ENCODE measurements around the gene ALDH3B1. TPM values are rescaled to one million over a fixed set of nuclear protein-coding genes. Genes with fewer than 3 reads are reported as not detected.

ALDH3B1 gene
- total and polyA plus RNA-seq, 5 donors from 2014 or later, result not detected

- Mint-ChIP-seq H3K27me3 (no peaks in the 10 kb centered on the region), H3K4me1 (no peaks in the 10 kb centered on the region), H3K27ac (peak overlapping the region in 1 of 3 donors; percentile 9), H3K36me3 (peaks cover 14% of the 10 kb centered on the region), H3K9me3 (no peaks in the 10 kb centered on the region), H3K4me3 (no peak overlapping the region)
- H3K4me3 ChIP-seq (ENCODE audit: low read depth, low read length), result no peak overlapping the region
- H3K27ac ChIP-seq (ENCODE audit: insufficient read depth, low read length, poor library complexity, severe bottlenecking), result no peak overlapping the region
- no peaks in the 10 kb centered on the region for H3K4me1 ChIP-seq (ENCODE audit: control insufficient read depth, insufficient read depth, low read length, poor library complexity, severe bottlenecking)
- H3K9me3 ChIP-seq (ENCODE audit: control insufficient read depth in 2 of 2, low read length in 2 of 2), result no peaks in the 10 kb centered on the region
- DNase-seq (no peak), ATAC-seq (ENCODE audit: low read depth in 2 of 2) (no peak)
- H3K36me3 ChIP-seq (ENCODE audit: control insufficient read depth, insufficient read depth, low read length), result no peaks in the 10 kb centered on the region
- no peaks in the 10 kb centered on the region for H3K27me3 ChIP-seq (ENCODE audit: control insufficient read depth, insufficient read depth, low read length)
Observed at GRCh38 chr11:68071281-68072048, 61.3 kb downstream of the ALDH3B1 start.

- Histone ChIP-seq H3K36me3 (ENCODE audit: control insufficient read depth, insufficient read depth, low read length) (no peaks in the 10 kb centered on the region), H3K27me3 (ENCODE audit: control insufficient read depth, insufficient read depth, low read length) (no peaks in the 10 kb centered on the region), H3K4me1 (ENCODE audit: control insufficient read depth, insufficient read depth, low read length, poor library complexity, severe bottlenecking) (no peaks in the 10 kb centered on the region), H3K4me3 (ENCODE audit: low read depth, low read length) (no peak overlapping the region), H3K9me3 (ENCODE audit: control insufficient read depth in 2 of 2, low read length in 2 of 2) (no peaks in the 10 kb centered on the region), H3K27ac (ENCODE audit: insufficient read depth, low read length, poor library complexity, severe bottlenecking) (no peak overlapping the region)
- DNase-seq (no peak), ATAC-seq (ENCODE audit: low read depth in 2 of 2) (no peak)
- H3K9me3 Mint-ChIP-seq, result no peaks in the 10 kb centered on the region
- H3K4me3 Mint-ChIP-seq, result no peak overlapping the region
- H3K36me3 Mint-ChIP-seq, result peaks cover 2% of the 10 kb centered on the region
- H3K27ac Mint-ChIP-seq, result no peak overlapping the region
- H3K27me3 Mint-ChIP-seq, result no peaks in the 10 kb centered on the region
- H3K4me1 Mint-ChIP-seq, result no peaks in the 10 kb centered on the region
Observed at GRCh38 chr11:68074584-68075352, 64.6 kb downstream of the ALDH3B1 start.

- no peak for DNase-seq
- Histone ChIP-seq H3K27ac (ENCODE audit: insufficient read depth, low read length, poor library complexity, severe bottlenecking) (no peak overlapping the region), H3K9me3 (ENCODE audit: control insufficient read depth in 2 of 2, low read length in 2 of 2) (no peaks in the 10 kb centered on the region), H3K27me3 (ENCODE audit: control insufficient read depth, insufficient read depth, low read length) (no peaks in the 10 kb centered on the region), H3K4me1 (ENCODE audit: control insufficient read depth, insufficient read depth, low read length, poor library complexity, severe bottlenecking) (no peaks in the 10 kb centered on the region), H3K4me3 (ENCODE audit: low read depth, low read length) (no peak overlapping the region), H3K36me3 (ENCODE audit: control insufficient read depth, insufficient read depth, low read length) (no peaks in the 10 kb centered on the region)
- Mint-ChIP-seq H3K4me3 (no peak overlapping the region), H3K9me3 (no peaks in the 10 kb centered on the region), H3K27me3 (no peaks in the 10 kb centered on the region), H3K36me3 (no peaks in the 10 kb centered on the region), H3K27ac (no peak overlapping the region), H3K4me1 (no peaks in the 10 kb centered on the region)
- no peak for ATAC-seq (ENCODE audit: low read depth in 2 of 2)
Observed at GRCh38 chr11:68076371-68077042, 66.4 kb downstream of the ALDH3B1 start.

- Mint-ChIP-seq H3K27ac (peak overlapping the region; percentile 21 to 47 (median 43)), H3K4me3 (no peak overlapping the region), H3K9me3 (no peaks in the 10 kb centered on the region), H3K4me1 (no peaks in the 10 kb centered on the region), H3K36me3 (no peaks in the 10 kb centered on the region), H3K27me3 (no peaks in the 10 kb centered on the region)
- Histone ChIP-seq H3K9me3 (ENCODE audit: control insufficient read depth in 2 of 2, low read length in 2 of 2) (no peaks in the 10 kb centered on the region), H3K36me3 (ENCODE audit: control insufficient read depth, insufficient read depth, low read length) (no peaks in the 10 kb centered on the region), H3K27me3 (ENCODE audit: control insufficient read depth, insufficient read depth, low read length) (no peaks in the 10 kb centered on the region), H3K4me1 (ENCODE audit: control insufficient read depth, insufficient read depth, low read length, poor library complexity, severe bottlenecking) (no peaks in the 10 kb centered on the region), H3K4me3 (ENCODE audit: low read depth, low read length) (no peak overlapping the region), H3K27ac (ENCODE audit: insufficient read depth, low read length, poor library complexity, severe bottlenecking) (no peak overlapping the region)
- DNase-seq (no peak), ATAC-seq (ENCODE audit: low read depth in 2 of 2) (no peak)
Observed at GRCh38 chr11:68077617-68078582, 67.8 kb downstream of the ALDH3B1 start.

Other genes starting within 250 kb of the ALDH3B1 start
- 19.0 TPM for gene UNC93B1, start 6.2 kb upstream of the ALDH3B1 start, total RNA-seq
- 10 to 100 TPM; 12.8 to 16.0 (median 13.9) TPM for gene UNC93B1, start 6.2 kb upstream of the ALDH3B1 start, polyA plus RNA-seq
- 66.6 TPM for gene NDUFS8, start 20.4 kb downstream of the ALDH3B1 start, total RNA-seq
- 100 to 1,000 TPM; 142 to 166 (median 152) TPM for gene NDUFS8, start 20.4 kb downstream of the ALDH3B1 start, polyA plus RNA-seq
- gene TCIRG1, start 28.7 kb downstream of the ALDH3B1 start, total RNA-seq, result 290 TPM
- gene TCIRG1, start 28.7 kb downstream of the ALDH3B1 start, polyA plus RNA-seq, result 10 to 100 TPM; 33.3 to 63.2 (median 46.2) TPM
- 8.1 TPM for gene CHKA, start 111.1 kb downstream of the ALDH3B1 start, total RNA-seq
- 1 to 10 TPM in 2 of 4 donors, under 1 TPM in 2; 0.76 to 1.4 (median 1.1) TPM for gene CHKA, start 111.1 kb downstream of the ALDH3B1 start, polyA plus RNA-seq
- 43.1 TPM for gene KMT5B, start 203.0 kb downstream of the ALDH3B1 start, total RNA-seq
- 10 to 100 TPM; 31.6 to 42.8 (median 35.7) TPM for gene KMT5B, start 203.0 kb downstream of the ALDH3B1 start, polyA plus RNA-seq